ENCODE data around the gene HOXD4.

- TF ChIP-seq, protein P1, sequence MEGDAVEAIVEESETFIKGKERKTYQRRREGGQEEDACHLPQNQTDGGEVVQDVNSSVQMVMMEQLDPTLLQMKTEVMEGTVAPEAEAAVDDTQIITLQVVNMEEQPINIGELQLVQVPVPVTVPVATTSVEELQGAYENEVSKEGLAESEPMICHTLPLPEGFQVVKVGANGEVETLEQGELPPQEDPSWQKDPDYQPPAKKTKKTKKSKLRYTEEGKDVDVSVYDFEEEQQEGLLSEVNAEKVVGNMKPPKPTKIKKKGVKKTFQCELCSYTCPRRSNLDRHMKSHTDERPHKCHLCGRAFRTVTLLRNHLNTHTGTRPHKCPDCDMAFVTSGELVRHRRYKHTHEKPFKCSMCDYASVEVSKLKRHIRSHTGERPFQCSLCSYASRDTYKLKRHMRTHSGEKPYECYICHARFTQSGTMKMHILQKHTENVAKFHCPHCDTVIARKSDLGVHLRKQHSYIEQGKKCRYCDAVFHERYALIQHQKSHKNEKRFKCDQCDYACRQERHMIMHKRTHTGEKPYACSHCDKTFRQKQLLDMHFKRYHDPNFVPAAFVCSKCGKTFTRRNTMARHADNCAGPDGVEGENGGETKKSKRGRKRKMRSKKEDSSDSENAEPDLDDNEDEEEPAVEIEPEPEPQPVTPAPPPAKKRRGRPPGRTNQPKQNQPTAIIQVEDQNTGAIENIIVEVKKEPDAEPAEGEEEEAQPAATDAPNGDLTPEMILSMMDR (IDR thresholded peaks at IDR 0.05): no peak
- no peak for TF ChIP-seq POLR2A (IDR thresholded peaks at IDR 0.05)
Observed at GRCh38 chr2:176164201-176164600, 12.9 kb downstream of the HOXD4 start.

Data from heart left ventricle (tissue), 13 donors.